Ishikawa (cell line): ENCODE measurements around the gene NINJ1.

Source experiments
- CEBPB ChIP-seq: IDR thresholded peaks from 2 replicates; pipeline ENCODE4 v1.6.1; 2012
- CREB1 ChIP-seq: IDR thresholded peaks from 2 replicates; pipeline ENCODE4 v1.6.1; 2012; ENCODE audit warnings: low read depth
- EGR1 ChIP-seq: IDR thresholded peaks from 2 replicates; pipeline ENCODE4 v1.6.1; 2012
- EP300 ChIP-seq: IDR thresholded peaks from 2 replicates; pipeline ENCODE4 v1.6.1; 2012; ENCODE audit warnings: borderline replicate concordance
- MAX ChIP-seq: IDR thresholded peaks from 2 replicates; pipeline ENCODE4 v1.6.1; 2012
- NFIC ChIP-seq: IDR thresholded peaks from 2 replicates; pipeline ENCODE4 v1.6.1; 2012
- RAD21 ChIP-seq: IDR thresholded peaks from 2 replicates; pipeline ENCODE4 v1.6.1; 2012; ENCODE audit warnings: low read depth
- TAF1 ChIP-seq: IDR thresholded peaks from 2 replicates; pipeline ENCODE4 v1.6.1; 2012; ENCODE audit warnings: low read depth, mild to moderate bottlenecking
- TCF12 ChIP-seq: IDR thresholded peaks from 2 replicates; pipeline ENCODE4 v1.6.1; 2012; ENCODE audit warnings: low read depth
- TEAD4 ChIP-seq: IDR thresholded peaks from 2 replicates; pipeline ENCODE4 v1.6.1; 2012
- YY1 ChIP-seq: IDR thresholded peaks from 2 replicates; pipeline ENCODE4 v1.6.1; 2012; ENCODE audit warnings: low read depth
- ZBTB7A ChIP-seq: IDR thresholded peaks from 2 replicates; pipeline ENCODE4 v1.6.1; 2012; ENCODE audit warnings: low read depth
- TF ChIP-seq, protein P1 (sequence below): IDR thresholded peaks from 2 replicates; pipeline ENCODE4 v1.6.1; 2012; ENCODE audit warnings: low read depth, mild to moderate bottlenecking
- TF ChIP-seq, protein P2 (sequence below): IDR thresholded peaks from 2 replicates; pipeline ENCODE4 v1.6.1; 2012

GRCh38 chr9:93077367-93077766, 56.7 kb downstream of the NINJ1 start:
- TF ChIP-seq CREB1 (no peak), TCF12 (no peak), CEBPB (no peak), TEAD4 (no peak), TAF1 (no peak), EGR1 (no peak), MAX (no peak), RAD21 (no peak), YY1 (no peak), NFIC (no peak), EP300 (no peak), ZBTB7A (no peak)
- TF ChIP-seq, protein P1, sequence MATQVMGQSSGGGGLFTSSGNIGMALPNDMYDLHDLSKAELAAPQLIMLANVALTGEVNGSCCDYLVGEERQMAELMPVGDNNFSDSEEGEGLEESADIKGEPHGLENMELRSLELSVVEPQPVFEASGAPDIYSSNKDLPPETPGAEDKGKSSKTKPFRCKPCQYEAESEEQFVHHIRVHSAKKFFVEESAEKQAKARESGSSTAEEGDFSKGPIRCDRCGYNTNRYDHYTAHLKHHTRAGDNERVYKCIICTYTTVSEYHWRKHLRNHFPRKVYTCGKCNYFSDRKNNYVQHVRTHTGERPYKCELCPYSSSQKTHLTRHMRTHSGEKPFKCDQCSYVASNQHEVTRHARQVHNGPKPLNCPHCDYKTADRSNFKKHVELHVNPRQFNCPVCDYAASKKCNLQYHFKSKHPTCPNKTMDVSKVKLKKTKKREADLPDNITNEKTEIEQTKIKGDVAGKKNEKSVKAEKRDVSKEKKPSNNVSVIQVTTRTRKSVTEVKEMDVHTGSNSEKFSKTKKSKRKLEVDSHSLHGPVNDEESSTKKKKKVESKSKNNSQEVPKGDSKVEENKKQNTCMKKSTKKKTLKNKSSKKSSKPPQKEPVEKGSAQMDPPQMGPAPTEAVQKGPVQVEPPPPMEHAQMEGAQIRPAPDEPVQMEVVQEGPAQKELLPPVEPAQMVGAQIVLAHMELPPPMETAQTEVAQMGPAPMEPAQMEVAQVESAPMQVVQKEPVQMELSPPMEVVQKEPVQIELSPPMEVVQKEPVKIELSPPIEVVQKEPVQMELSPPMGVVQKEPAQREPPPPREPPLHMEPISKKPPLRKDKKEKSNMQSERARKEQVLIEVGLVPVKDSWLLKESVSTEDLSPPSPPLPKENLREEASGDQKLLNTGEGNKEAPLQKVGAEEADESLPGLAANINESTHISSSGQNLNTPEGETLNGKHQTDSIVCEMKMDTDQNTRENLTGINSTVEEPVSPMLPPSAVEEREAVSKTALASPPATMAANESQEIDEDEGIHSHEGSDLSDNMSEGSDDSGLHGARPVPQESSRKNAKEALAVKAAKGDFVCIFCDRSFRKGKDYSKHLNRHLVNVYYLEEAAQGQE = no peak
- TF ChIP-seq, protein P2, sequence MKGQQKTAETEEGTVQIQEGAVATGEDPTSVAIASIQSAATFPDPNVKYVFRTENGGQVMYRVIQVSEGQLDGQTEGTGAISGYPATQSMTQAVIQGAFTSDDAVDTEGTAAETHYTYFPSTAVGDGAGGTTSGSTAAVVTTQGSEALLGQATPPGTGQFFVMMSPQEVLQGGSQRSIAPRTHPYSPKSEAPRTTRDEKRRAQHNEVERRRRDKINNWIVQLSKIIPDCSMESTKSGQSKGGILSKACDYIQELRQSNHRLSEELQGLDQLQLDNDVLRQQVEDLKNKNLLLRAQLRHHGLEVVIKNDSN = no peak
